Sigmoid colon (tissue), 4 donors: ENCODE measurements around the gene BCL2L13.

Experiments used
- EP300 ChIP-seq, 4 donors: sonication (generic); formaldehyde crosslinking; IDR thresholded peaks; one replicate each; pipeline ENCODE4 v1.6.1; 2017; ENCODE audit warnings: antibody characterized with exemption in 4 of 4
- POLR2A ChIP-seq, 2 donors: fragments of 450-650 bp; IDR thresholded peaks; one replicate each; pipeline ENCODE4 v1.6.1; 2016; ENCODE audit warnings: antibody characterized with exemption in 2 of 2, mild to moderate bottlenecking in 2 of 2, moderate library complexity in 2 of 2
- POLR2AphosphoS5 ChIP-seq, 4 donors: sonication (generic); formaldehyde crosslinking; IDR thresholded peaks; one replicate each; pipeline ENCODE4 v1.6.1; 2017; ENCODE audit warnings: antibody characterized with exemption in 4 of 4
- TF ChIP-seq, protein P1 (sequence below), 4 experiments: fragments of 450-650 bp in 3 of 4; fragments of 200-600 bp in 1 of 4; IDR thresholded peaks; one replicate each; pipeline ENCODE4 v1.5.1; 2016 to 2019; ENCODE audit warnings: antibody characterized with exemption in 4 of 4, mild to moderate bottlenecking in 3 of 4, moderate library complexity in 2 of 4

GRCh38 chr22:17739196-17739975, 100.8 kb downstream of the BCL2L13 start:
- TF ChIP-seq, protein P1, sequence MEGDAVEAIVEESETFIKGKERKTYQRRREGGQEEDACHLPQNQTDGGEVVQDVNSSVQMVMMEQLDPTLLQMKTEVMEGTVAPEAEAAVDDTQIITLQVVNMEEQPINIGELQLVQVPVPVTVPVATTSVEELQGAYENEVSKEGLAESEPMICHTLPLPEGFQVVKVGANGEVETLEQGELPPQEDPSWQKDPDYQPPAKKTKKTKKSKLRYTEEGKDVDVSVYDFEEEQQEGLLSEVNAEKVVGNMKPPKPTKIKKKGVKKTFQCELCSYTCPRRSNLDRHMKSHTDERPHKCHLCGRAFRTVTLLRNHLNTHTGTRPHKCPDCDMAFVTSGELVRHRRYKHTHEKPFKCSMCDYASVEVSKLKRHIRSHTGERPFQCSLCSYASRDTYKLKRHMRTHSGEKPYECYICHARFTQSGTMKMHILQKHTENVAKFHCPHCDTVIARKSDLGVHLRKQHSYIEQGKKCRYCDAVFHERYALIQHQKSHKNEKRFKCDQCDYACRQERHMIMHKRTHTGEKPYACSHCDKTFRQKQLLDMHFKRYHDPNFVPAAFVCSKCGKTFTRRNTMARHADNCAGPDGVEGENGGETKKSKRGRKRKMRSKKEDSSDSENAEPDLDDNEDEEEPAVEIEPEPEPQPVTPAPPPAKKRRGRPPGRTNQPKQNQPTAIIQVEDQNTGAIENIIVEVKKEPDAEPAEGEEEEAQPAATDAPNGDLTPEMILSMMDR (IDR thresholded peaks at IDR 0.05) = no peak
- no peak for TF ChIP-seq EP300 (IDR thresholded peaks at IDR 0.05)
- no peak for TF ChIP-seq POLR2A (IDR thresholded peaks at IDR 0.05)
- TF ChIP-seq POLR2AphosphoS5 (IDR thresholded peaks at IDR 0.05) = no peak
